HG03575 (cell line): Measurements from ENCODE around the gene GFI1B.
"Not testable (repeated sequence)": the region's sequence is repeated elsewhere in the genome, so short reads cannot be mapped to it uniquely, and the experiment has no call there.

Experiments
- ATAC-seq: cut with Tn5 transposase; IDR thresholded peaks from one replicate; pipeline ENCODE4 v1.9.1; 2021; ENCODE audit not compliant: unreplicated experiment, insufficient number of reproducible peaks, low FRiP score; ENCODE audit errors: extremely low read depth

Gene GFI1B

DNA sequence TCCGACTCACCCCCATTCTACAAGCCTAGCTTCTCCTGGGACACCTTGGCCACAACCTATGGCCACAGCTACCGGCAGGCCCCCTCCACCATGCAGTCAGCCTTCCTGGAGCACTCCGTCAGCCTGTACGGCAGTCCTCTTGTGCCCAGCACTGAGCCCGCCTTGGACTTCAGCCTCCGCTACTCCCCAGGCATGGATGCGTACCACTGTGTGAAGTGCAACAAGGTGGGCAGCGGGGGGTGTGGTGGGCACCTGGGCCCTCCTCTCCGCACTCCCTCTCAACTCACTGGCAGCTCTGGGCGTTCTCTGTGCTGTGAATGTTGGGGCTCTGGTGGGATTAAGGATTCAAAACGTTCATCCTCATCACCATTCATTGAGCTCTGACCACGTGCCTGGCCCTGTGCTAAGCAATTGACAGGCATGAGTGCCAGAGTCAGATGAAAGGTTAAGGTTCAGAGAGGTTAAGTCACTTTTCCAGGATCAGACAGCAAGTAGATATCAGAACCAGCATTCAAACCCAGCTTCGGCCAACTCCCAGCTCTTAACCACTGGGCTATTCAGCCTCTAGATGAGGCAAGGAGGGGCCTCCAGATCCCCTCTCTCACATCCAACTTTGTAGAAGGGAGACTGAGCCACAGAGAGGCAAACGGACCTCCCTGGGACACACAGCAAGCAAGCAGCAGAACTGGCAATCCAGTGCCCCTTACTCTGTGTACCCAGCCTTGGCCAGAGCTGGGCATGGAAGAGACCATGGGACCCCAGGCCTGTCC is 9.9 kb downstream of the GFI1B start:
- ATAC-seq: no peak

DNA sequence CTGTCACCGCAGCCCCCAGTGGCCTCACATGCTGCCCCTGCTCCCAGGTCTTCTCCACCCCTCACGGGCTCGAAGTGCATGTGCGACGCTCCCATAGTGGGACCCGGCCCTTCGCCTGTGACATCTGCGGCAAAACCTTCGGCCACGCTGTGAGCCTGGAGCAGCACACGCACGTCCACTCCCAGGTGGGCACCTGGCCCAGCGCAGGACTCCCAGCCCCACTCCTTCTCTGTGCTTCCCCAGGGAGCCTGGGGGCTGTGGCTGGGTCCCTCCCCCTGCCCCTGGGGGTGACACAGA is 10.5 kb downstream of the GFI1B start:
- ATAC-seq: no peak

DNA sequence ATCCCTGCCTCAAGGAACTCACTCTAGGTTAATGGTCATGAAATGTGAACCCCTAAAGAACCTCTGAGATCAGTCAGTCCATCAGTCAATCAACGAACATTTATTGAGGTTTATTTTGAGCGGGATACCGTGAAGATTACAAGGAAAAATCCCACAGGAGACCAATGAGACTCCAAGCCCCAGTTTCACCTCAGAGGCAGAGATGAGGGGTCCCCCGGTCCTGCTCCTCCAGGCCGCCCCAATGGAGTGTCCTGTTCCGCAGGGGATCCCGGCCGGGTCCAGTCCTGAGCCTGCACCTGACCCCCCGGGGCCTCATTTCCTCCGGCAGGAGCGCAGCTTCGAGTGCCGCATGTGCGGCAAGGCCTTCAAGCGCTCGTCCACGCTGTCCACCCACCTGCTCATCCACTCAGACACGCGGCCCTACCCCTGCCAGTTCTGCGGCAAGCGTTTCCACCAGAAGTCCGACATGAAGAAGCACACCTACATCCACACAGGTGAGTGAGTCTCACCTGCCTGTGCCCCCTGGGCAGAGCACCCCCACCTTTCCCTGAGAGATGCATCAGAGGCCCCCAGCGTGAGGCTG is 11.0 kb downstream of the GFI1B start:
- no peak for ATAC-seq

DNA sequence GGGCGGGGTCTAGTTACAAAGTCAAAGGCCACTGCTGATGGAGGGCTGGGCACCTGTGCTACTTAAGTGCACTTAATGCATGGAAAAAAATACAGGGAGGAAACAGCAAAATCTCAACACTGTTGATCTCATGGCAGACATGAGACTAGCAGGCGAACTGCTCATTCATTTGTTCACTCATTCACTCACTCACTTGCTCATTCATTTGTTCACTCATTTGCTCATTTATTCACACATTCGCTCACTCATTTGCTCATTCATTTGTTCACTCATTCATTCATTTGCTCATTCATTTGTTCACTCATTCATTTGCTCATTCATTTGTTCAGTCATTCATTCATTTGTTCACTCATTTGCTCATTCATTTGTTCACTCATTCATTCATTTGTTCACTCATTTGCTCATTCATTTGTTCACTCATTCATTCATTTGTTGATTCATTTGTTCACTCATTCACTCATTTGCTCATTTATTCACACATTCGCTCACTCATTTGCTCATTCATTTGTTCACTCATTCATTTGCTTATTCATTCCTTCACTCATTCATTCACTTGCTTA is 11.6 kb downstream of the GFI1B start:
- not testable (repeated sequence) for ATAC-seq

DNA sequence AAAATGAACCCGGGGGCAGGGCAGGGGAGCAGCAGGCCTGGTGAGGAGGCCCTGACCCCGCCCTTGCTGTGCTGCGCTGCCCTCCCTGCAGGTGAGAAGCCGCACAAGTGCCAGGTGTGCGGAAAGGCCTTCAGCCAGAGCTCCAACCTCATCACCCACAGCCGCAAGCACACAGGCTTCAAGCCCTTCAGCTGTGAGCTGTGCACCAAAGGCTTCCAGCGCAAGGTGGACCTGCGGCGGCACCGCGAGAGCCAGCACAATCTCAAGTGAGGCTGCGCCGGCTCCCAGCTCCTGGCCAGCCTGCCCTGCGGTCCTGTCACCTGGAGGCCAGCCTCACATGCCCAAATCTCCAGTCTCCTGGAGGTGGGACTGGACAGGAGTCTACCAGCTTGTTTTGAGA is 12.3 kb downstream of the GFI1B start:
- no peak for ATAC-seq

DNA sequence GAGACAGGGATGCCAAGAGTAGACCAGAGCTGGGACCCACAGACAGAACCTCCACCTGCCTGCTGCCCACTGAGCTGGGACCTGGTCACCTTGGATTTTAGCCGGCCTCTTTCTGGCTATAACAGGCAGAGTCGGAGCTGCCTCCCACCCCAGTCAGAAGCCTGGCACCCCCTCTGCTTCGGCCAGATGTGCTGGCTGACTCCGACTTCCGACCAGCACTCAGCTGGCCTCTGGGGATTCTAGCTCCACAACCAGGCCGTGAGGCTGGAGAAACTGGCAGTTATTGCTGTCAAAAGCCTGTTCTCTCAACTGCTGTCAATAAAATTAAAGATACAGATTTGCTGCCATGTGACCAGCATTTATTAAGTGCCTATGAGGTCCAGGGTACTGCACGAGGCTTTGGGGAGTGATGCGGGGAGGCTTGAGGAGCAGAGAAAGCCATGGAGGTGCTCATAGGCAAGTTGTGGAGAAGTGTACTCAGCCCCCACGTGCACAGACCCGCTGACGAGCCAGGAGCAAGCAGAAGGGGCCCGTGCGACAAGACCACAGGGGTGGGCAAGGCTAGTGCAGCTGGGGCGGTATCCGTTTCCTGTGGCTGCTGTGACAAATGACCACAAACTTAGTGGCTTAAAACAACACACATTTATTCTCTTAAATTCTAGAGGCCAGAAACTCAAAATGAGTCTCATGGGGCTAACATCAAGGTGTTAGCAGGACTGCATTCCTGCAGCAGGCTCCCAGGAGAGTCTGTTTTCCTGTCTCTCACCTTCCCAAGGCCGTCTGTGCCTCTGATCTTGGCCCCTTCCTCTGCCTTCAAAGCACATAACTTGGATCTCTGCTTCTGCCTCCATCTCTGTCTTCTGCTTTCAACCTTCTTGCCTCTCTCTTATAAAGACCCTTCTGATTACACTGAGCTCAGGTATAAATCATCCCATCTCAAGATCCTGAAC is 13.1 kb downstream of the GFI1B start:
- no peak for ATAC-seq

DNA sequence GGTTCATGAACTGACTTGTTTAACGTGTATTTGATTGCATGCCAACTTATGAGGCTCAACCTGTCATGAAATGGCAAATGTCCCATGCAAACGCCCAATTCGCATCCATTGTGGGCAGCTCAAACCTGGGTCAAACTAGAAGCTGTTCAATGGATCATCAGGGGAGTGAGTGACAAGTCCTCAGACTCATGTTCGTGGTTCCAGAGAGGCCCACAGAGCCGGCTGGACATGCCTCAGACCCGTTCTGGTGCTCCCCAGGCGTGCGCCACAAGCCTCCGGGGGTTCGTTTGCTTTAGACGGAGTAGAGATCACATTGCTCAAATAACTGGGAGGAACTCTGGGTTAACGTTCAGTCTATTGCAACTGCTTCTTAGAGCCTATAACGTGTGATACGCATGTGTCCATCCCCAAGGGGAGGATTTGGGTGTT is 15.0 kb downstream of the GFI1B start:
- no peak for ATAC-seq

DNA sequence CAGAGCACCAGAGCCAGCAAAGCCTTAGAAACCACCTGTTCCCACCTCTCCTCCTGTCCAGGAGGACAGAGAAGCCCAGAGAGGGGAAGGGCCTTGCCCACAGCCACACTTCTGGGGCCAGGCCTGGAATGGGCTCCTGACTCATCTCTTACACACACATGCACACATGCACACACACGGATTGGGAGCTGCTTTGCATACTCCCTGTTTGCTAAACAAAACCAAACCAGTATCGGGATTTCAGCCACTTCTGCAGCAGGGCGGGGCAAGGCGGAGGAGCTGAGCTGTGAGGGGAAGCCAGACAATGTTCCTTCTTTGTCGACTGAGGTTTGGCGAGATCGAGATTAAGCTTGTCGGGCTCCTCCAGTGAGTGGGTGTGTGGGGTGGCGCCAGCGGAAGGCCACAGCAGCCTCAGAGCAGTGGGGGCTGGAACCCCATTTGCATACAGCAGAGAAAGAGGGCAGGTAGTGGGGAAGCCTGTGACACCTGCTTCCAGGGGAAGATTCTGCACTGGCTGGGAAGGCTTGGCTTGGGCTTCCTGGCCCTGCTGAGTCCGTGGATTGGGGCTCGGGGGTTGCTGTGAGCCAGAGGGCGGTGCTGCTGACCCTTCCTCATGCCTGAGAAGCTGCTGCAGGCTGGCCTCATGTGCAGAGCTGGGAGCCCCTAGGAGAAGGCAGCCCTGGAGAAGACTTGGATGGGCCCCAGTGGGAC is 16.1 kb downstream of the GFI1B start:
- no peak for ATAC-seq

DNA sequence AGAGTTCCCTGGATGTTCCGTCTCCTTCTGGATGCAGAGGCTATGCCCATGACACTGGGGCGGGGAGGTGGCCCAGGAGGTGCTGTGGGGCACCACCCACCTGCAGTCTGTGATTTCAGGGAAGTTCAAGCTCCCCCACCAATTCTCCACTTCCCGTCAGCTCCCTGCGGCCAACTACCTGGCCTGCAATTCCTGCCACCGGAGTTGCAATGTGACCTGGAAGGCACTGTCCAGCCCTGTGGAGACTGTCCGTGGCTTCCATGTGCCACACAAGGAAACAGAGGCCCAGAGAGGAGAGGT is 16.6 kb downstream of the GFI1B start:
- ATAC-seq: no peak

DNA sequence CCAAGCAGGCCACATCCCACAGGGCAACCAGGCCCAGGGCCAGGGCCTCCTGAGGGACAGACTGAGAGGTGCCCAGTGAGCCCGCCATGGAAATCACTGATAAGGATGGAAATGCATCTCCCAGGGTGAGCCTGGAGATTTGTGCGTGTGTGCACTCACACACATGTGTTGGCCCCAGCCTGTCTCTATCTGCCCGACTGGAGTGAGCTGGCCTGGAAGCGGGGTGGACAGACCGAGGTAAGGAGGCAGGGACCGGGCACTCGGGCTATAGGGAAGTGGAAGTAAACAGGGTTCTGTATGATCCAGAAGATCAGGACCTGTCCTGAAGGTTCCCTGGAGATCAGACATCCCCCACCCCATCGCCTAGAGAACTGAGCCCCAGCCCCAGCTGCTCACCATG is 17.4 kb downstream of the GFI1B start:
- no peak for ATAC-seq

DNA sequence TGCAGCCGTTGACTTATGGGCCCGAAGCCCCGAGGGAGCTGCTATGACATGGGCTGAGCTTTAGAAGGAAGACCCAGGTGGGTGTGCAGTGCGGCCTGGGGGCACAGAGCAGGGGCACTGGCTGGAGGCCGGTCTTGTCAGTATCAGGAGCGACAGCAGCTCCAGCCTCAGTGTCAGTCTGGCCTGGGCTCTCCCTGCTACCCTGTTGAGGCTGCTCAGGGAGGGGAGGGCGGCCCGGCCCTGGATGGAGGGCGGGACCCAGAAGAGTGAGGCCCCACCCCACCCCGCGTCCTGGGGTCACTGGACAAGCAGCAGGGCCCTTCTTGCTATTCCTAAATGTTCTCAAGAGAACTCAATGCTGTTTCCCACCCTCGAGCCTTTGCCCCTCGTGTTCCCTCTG is 18.0 kb downstream of the GFI1B start:
- no peak for ATAC-seq

DNA sequence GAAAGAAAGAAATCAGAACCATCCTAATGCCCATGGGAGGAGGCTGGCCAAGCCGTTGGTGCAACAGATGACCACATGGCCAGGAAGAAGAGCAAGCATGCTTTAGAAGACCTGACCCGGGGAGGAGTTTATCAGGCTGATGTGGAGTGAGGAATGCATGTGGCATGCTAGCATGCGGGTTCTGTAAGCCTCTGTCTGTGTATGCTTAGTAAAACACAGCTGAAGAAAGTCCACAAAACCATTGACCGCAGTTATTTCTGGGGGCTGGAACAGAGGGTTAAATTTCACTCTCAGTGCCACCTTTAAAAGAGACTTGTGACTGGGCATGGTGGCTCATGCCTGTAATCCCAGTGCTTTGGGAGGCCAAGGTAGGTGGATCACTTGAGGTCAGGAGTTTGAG is 19.1 kb downstream of the GFI1B start:
- no peak for ATAC-seq

DNA sequence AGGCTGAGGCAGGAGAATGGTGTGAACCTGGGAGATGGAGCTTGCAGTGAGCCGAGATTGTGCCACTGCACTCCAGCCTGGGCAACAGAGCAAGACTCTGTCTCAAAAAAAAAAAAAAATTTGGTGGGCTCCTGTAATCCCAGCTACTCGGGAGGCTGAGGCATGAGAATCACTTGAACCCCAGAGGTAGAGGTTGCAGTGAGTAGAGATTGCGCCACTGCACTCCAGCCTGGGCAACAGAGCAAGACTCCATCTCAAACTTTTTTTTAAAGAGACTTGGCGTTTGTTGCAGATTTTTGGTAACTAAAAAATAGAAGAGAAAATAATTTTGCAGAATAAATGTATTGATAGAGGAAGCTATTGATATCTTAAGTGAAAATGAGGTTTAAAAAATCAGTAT is 19.7 kb downstream of the GFI1B start:
- not testable (repeated sequence) for ATAC-seq

DNA sequence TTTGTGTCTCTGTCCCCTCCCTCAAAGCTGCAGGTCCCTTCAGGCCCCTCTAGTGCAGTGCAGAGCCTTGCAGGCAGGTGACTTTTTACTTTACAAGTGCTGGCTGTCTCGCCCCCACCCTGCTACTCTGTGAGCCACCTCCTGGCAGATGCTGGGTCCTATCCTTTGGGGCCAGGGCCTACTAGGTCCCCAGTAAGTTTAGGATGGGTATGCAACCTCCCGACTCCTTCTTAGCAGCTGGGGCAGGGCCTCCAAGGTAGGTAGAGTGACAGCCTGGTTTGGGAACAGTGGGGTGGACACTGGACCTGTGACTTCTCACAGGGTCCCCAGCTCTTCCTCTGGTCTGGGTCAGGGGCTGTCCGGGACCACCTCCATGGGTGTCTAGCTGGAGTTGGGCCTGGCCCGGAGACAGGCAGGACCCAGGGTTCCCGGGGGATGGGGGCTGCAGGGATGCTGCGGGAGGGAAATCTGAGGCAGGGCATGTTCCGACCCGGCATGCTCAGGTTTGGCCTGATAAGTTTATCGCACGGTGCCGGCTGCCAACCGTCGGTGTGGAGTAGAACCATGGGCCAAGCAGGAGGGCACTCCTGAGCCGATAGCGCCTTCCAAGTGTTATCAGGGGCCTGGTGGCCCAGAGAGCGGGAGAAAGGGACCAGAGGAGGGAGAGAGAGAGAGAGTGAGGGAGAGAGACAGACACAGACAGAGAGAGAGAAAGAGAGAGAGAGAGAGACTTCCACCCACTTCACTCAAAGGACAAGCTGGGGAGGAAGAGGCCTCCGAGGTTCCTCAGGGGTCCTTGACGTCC is 20.5 kb downstream of the GFI1B start:
- no peak for ATAC-seq

DNA sequence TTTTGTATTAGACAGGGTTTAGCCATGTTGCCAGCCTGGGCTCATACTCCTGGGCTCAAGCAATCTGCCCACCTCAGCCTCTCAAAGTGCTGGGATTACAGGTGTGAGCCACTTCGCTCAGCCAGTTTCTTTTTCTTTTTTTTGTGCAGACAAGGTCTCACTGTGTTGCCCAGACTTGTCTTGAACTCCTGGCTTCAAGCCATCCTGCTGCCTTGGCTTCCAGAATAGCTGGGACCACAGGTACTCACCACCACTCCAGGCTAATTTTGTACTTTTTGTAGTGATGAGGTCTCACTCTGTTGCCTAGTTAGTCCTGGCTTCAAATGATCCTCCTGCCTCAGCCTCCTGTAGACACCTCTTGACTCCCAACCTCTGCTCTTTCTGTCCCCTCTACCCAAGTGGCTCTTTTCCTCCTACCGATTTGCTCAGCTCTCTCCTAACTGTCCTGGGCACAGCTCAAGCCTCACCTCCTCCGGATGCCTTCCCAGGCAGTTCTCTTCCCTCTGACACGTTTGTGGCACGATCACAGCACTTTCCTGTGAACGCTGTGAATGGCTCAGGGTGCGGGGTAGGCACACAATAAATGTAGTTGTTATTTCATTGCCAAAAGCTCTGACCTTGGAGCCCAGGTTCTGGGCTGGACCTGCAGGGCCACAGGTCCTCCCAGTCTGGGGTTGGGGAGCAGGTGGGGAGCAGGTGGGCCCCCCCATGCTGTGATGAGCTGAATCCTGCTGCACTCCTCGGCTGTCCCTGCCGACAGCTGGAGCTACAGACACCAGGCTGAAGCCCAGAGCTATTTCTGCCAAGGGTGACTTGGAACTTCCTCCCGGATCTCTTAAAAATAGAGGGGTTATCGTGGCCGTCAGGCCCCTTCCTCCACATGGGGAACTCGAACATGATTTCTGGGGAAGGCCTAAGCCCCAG is 23.9 kb downstream of the GFI1B start:
- ATAC-seq: no peak

DNA sequence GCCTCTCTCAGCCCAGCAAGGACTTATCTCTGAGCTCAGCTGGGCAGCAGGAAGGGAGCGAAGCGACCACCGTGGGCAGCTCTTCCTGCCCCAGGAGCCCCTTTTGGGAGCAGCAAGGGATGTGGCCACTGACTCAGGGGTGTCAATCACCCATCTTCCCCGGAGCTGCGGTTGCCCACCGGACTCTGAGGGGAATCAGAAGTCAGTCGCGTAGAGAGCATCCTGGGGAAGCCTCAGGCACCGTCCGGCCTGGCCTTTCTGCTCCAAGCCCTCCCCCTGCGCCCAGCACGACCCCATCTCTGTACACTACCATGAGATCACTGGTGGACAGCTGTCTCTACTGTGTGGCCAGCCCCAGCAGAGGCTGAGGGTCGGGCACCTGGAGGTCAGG is 24.6 kb downstream of the GFI1B start:
- ATAC-seq: no peak

DNA sequence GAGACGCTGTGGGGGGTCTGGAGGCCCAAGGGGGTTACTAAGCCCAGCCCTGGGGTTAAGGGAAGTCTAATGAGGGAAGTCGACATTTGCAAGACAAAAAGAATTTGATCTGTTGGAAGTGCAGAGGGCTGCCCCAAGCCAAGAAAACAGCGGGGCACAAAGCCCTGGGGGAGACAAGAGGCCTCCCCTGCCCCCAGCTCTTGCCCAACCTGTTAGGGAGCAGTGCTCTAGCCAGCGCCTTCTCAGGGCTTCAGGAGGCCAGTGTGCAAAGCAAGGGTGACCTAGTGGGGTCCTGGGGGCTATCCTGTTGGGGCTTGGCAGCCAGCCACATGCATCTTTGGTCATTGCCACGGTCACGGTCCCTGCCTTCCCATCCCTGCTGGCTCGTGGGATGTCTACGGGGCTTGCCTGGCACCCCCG is 25.2 kb downstream of the GFI1B start:
- no peak for ATAC-seq
